ENCODE measurements around the gene NOP53. TPM values are rescaled to one million over a fixed set of nuclear protein-coding genes. Genes with fewer than 3 reads are reported as not detected.
"Not testable (repeated sequence)": the region's sequence is repeated elsewhere in the genome, so short reads cannot be mapped to it uniquely, and the experiment has no call there.

NOP53 gene
- total and polyA plus RNA-seq, 10 donors: 280 to 858 (median 406) TPM

GRCh38 chr19:47762615-47763308 is 17.4 kb downstream of the NOP53 start:
- TF ChIP-seq POLR2A (IDR thresholded peaks at IDR 0.05) (no peak), CTCF (IDR thresholded peaks at IDR 0.05 in 8 of 11, conservative IDR thresholded peaks at IDR 0.05 in 3 of 11) (no peak), POLR2AphosphoS5 (IDR thresholded peaks at IDR 0.05) (peak; percentile 73 to 90 (median 90))
- Histone ChIP-seq H3K9me3 (peaks cover 0 to 7% (median 2%) of the 10 kb centered on the region in 8 donors), H3K4me1 (peaks cover 0 to 59% (median 14%) of the 10 kb centered on the region in 6 donors), H3K27ac (peak overlapping the region in 7 of 8 donors; percentile 49 to 83 (median 77)), H3K4me3 (no peak overlapping the region), H3K36me3 (peaks cover 0 to 29% (median 12%) of the 10 kb centered on the region in 6 donors), H3K27me3 (replicated peaks in 1 of 7) (no peaks in the 10 kb centered on the region)
- intact Hi-C loops (cut with DNase I; ENCODE audit: low total_unique reads): no loop called here
- DNase-seq: peak; percentile 85
- 63 to 76% (median 68%) methylated on average over 18 of the region's 18 CpGs for WGBS, 5 donors

- intact Hi-C loops (cut with DNase I; ENCODE audit: low total_unique reads); H3K27me3 ChIP-seq (replicated peaks in 1 of 7); H3K4me3 ChIP-seq; H3K36me3 ChIP-seq; DNase-seq; H3K9me3 ChIP-seq: not testable (repeated sequence)
- 80 to 97% (median 83%) methylated on average over 3 of the region's 3 CpGs for WGBS, 5 donors
- Histone ChIP-seq H3K4me1 (peaks cover 0 to 55% (median 14%) of the 10 kb centered on the region in 6 donors), H3K27ac (peak overlapping the region in 6 of 8 donors; percentile 49 to 83 (median 78))
These were observed 19.4 kb downstream of the NOP53 start for GRCh38 chr19:47764705-47765104.

GRCh38 chr19:47765523-47766358 is 20.4 kb downstream of the NOP53 start:
- TF ChIP-seq CTCF (IDR thresholded peaks at IDR 0.05 in 8 of 11, conservative IDR thresholded peaks at IDR 0.05 in 3 of 11): peak in 10 of 11 experiments; percentile 38 to 75 (median 62)
- peak in 2 of 3 donors; percentile 36 to 45 for TF ChIP-seq POLR2AphosphoS5 (IDR thresholded peaks at IDR 0.05)
- no peak for TF ChIP-seq POLR2A (IDR thresholded peaks at IDR 0.05)
- intact Hi-C loops (cut with DNase I; ENCODE audit: low total_unique reads): no loop called here
- WGBS, 5 donors: 37 to 53% (median 47%) methylated on average over 14 to 19 of the region's 19 CpGs
- peak; percentile 84 for DNase-seq
- H3K4me1 ChIP-seq: peaks cover 0 to 48% (median 14%) of the 10 kb centered on the region in 6 donors
- H3K36me3 ChIP-seq: no peaks in the 10 kb centered on the region
- no peaks in the 10 kb centered on the region for H3K9me3 ChIP-seq
- no peaks in the 10 kb centered on the region for H3K27me3 ChIP-seq (replicated peaks in 1 of 7)
- peak overlapping the region in 5 of 8 donors; percentile 76 to 83 (median 78) for H3K27ac ChIP-seq
- H3K4me3 ChIP-seq: no peak overlapping the region

GRCh38 chr19:47766359-47766620 is 20.9 kb downstream of the NOP53 start:
- DNase-seq: no peak
- H3K9me3 ChIP-seq: no peaks in the 10 kb centered on the region
- H3K27me3 ChIP-seq (replicated peaks in 1 of 7): no peaks in the 10 kb centered on the region
- intact Hi-C loops (cut with DNase I; ENCODE audit: low total_unique reads): no loop called here
- no peak for TF ChIP-seq POLR2AphosphoS5 (IDR thresholded peaks at IDR 0.05)
- TF ChIP-seq POLR2A (IDR thresholded peaks at IDR 0.05): no peak
- no peak for TF ChIP-seq CTCF (IDR thresholded peaks at IDR 0.05 in 8 of 11, conservative IDR thresholded peaks at IDR 0.05 in 3 of 11)
- no peak overlapping the region for H3K4me3 ChIP-seq
- 72 to 91% (median 84%) methylated on average over 7 of the region's 7 CpGs for WGBS, 5 donors
- peak overlapping the region in 2 of 8 donors; percentile 77 to 79 for H3K27ac ChIP-seq
- H3K4me1 ChIP-seq: peaks cover 0 to 44% (median 14%) of the 10 kb centered on the region in 6 donors
- no peaks in the 10 kb centered on the region for H3K36me3 ChIP-seq

Data from spleen (tissue), 11 donors.